Ammon's horn (tissue), 1 donor: ENCODE measurements around the gene PHF1.

Experiments used
- DNase-seq: peaks from one replicate; pipeline ENCODE4 v3.0.0-alpha.2; 2016; ENCODE audit warnings: low spot score

PHF1 gene

DNA sequence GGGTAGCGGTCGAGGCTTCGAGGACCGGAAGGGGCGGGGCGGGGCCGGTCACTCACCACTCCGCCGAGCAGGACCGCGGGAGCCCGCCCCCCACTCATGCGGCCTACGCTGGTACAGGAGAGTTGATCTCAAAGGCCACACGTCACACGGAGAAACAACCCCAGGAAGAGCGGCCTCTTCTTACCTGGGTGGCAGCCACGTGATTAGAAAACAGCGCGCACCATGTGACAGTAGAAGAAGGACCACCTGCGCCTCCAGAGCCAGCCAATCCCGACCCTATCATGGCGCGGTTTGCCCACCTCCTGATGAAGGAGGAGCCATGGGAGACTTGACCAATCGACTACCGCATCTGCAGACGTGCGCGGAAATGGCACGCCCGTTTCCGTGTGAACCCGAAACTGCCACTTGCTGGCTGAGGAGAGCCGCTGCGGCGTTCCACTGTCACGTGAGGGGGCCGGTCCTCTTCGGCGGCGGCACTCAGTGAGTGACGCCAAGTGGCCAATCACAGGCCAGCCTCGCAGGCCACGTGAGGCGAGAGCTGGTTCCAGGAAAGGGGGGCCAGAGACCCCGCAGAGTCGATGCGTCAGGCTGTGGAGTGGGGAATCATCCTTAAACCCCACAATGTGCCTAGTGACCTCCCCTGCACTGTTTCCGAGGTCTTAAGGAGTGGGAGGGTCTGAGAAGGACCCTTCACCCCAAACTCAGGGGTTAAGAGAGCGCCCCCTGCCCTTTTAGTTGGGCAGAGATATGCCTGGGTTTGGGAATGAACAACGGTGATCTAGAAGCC lies 7.3 kb downstream of the PHF1 start, which contains the start of gene CUTA:
TSS of gene CUTA (minus strand) at position 205 of the 787 bp plus-strand sequence. CDS start at position 98, 107 bp downstream.
- peak; percentile 100 for DNase-seq

DNA sequence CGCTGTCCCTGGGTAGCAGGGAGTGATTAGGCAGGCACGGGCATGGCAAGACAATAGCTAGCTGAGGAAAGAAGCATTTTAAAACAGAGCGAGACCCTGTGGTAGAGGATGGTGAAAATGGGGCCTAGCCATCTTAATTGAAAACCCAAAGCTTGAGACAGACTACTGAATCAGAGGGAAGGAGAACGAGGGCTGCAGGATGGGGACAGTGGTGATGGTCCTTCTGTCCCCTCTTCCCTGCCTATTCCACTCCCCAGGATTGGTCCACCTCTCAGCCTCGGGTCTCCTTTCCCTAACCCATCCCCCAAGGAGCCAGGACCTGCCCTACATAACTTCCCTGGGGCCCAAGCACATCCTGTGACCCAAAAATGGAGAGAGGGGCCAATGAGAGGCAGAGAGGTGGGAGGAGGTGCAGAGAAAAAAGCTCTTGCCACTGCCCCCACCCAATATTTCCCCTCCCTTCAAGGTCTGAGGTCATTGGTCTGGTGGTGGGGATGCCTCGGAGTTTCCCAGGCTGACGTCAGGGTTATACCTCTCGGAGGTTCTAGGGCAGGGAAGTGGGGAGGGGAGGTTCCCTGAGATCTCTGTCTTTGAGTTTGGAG lies 8.0 kb downstream of the PHF1 start:
- DNase-seq = no peak

DNA sequence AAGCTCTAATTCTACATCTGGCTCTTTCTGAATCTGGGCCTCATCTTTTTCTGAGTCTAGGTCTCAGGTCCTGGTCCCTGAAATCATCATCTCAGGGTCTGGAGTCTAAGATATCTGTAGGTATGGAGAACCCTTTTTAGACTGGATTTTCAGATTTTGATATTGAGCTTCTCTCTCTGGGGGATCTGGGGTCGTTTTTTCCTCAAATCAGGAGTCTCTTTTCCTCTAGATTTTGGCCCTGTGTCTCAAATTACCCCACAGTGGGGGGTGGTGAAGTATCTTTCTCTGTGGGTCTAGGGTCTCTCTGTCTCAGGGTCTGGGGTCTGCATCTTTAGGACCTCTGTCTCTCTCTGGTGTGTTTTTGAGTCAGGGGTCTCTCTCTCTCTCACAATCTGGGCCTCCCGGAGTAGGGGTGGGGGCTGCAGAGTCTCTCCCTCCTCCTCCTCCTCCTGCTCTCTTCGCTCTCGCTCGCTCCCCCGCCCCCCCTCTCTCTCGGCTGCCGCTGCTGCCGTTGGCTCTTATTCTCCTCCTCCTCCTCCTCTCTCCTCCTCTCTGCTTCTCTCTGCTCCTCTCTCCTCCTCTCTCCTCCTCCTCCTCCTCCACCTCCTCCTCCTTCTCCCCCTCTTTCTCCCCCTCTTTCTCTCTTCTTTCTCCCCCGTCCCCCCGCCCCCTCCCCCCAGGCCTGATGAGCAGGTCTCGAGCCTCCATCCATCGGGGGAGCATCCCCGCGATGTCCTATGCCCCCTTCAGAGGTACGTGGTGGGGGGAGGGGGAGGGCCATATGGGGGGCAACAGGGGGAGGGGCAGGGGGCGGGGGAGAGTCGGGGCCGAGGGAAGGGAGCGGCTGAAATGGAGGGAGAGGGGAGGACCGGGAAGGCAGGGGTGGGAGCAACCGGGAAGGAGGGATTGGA lies 9.0 kb downstream of the PHF1 start, which contains the start of gene SYNGAP1:
TSS of gene SYNGAP1 (plus strand) at position 486 of the 911 bp plus-strand sequence. CDS start at position 686, 200 bp downstream.
- DNase-seq = peak; percentile 71

DNA sequence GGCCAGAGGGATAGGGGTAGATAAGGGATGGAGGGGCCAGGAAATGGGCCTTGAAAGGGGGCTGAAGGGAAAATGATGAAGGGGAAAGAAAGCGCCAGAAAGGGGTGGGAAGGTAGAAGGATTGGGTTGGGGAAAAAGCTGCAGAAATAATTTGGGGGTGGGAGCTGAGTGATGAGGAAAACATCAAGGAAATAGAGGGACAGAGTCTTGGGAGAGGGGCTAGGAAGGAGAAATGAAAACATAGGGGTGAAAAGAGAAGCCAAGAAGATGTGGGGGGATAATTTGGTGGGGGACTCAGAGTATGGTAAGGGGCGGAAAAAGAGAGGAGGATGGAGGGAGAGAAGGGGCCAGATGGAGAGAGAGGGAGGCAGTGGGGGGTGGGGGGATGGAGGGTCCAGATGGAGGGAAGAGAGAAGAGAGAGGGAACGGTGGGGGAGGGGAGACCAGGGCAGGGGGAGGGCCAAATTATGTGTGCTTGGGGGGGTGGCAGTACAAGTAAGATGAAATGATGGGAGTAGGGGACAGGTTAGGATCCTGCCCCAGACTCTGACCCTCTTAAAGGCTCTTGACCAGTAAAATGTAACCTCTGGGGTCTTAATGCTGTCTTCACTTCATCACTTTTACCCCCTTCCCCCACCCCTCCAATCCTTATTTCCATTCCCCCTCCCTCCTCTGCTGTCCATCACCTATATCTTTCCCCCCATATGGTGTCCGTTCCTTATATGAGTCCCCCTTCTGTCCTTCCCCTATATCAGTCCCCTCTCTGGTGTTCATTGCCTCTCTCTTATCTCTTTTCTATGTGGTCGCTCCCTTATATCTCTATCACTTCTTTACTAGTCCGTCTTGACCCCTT lies 9.9 kb downstream of the PHF1 start:
- DNase-seq = no peak

DNA sequence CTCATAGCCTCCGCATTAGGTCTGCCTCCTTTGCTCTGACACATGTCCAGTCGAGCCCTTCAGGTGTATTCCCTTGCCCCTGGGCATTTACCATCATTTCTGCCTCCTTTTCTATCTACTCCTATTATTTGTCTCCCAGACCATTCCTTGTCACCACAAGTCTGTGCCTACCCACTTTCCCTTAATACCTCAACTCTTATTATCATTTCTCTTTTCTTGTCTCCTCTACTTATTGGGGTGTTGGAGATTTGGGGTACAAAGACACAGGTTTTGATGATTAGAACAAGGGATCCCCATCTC lies 10.5 kb downstream of the PHF1 start:
- no peak for DNase-seq

DNA sequence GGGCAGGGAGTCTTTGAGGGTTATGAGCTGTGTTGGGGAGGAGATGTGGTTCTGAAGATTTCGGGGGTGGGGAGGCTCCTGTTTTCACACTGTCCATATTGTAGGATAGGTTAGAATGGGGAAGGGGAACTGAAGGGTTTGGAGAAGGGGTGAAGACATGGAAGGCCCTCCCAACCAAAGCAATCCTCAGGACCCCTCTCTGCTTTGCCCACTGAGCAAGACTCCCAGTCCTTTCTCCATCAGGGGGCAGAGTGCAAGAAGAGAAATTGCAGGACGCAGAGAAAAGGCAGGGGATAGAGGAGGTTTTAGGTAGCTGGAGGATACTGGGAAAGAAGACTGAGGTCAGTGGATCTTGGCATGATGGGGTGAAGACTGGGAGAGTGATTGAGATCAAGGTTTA lies 13.0 kb downstream of the PHF1 start:
- no peak for DNase-seq

DNA sequence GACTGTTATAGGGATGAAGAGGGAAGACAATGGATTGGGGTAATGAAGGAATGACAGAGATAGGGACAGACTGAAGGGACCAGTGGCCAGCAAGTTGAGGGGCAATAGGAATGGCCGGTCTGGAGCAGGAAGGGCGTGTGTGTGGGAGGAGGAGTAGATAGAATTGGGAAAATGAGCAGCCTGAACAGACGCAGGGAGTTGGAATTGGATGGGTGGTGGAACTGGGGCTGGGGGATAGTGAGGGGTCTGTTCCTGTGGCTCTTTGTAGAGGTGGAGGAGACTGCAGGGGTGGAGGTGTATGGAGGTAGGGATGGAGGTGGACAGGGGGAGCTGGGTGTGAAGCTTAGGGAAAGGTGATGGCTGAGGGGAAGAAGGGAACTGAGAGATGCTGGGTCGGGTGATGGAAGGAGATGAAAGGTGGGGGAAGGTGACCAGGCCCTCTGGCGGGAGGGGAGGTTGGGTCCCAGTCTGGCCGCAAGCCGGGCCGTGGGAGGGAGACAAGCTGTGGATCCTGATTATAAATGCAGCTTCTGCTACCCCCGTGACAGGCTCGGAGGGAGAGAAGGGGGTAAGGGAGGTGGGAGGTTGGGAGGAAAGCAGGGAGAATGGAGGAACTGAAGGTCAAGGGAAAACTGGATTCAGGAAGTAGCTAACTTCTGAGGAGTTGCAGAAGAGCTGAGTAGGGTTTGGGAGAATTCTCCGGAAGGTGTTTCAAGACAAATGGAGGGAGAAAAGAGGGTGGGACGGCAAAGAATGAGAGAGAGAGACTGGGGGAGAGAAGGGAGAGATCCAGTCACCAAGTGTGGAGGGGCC lies 14.2 kb downstream of the PHF1 start:
- peak; percentile 46 for DNase-seq

DNA sequence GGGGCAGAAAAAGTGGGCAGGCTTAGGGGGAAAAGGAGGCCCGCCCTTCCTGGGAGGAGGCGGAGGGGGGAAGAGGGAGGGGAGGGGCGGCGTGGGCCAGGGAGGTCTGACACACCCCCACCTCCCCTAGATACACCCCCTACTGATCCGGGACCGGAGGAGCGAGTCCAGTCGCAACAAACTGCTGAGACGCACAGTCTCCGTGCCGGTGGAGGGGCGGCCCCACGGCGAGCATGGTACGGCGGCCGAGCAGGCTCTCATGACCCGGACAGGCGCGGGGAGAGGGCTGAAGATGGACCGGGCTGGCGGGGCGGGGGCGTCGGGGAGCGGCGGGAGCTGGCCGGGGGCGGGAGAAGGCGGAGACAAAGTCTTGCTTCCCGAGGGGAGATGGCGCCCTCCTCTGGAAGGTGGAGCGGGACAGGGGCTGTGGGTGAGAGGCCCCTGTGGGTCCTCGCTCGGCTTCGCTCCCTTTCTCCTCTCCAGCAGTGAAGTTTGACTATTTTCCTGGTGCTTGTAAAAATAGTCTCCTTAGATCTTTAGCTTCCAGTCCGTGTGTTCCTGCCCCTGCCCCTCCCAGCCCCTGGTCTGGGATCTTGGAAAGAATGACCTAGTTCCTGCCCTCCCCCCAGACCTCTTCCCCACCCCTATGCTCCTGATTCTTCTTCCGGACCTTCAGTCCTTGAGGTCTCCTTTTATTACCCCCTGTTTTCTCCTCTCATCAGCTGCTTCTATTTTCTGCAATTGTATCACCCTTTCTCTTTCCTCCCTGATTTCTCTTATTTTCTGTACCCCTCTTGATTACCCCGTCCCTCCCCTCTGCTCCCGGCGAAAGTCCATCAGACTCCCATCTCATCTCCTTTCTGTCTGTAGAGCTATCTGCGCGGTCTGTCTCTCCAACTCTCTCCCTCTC lies 15.1 kb downstream of the PHF1 start:
- DNase-seq = peak; percentile 84

DNA sequence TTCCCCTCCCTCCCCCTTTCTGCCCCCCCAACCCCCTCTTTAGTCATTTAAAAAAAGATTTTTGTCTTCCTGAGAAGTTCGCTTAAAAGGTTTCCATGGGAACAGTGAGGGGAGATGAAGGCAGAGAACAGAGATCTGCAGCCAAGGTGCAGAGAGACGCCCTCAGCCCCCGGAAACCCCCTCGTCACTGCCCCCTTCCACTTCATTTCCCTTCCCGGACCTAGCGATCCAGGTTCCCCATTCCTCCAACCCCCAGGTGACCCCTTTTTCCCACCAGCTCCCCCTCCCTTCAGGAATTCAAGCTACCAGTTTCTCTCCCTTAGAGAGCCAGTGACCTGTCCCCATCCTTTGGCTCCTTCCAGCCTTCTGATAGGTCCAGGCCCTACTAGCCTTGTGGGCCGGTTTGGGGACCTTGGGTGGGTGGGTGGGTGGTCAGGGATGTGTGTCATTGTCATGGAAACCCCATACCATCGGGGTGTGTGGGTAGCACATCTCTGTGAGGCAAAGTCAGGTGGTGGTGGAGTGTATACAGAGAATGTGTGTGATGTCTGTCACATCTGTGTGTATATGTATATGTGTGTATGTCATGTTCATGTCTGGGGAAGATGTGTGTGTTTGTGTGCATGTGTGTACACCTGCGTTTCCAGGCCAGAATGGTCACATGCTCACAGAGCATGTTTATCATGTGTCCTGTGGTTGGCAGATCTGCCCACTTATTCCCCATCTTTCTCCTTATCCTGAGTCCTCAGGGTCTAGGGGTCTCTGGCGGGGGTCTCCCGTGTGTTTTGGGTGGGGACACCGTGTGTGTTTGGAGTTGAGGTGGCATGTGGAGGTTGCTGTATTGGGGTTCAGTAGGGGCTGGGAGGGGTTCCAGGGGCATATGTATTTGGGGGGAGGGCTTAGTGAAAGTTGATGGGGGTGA lies 16.0 kb downstream of the PHF1 start:
- peak; percentile 47 for DNase-seq

DNA sequence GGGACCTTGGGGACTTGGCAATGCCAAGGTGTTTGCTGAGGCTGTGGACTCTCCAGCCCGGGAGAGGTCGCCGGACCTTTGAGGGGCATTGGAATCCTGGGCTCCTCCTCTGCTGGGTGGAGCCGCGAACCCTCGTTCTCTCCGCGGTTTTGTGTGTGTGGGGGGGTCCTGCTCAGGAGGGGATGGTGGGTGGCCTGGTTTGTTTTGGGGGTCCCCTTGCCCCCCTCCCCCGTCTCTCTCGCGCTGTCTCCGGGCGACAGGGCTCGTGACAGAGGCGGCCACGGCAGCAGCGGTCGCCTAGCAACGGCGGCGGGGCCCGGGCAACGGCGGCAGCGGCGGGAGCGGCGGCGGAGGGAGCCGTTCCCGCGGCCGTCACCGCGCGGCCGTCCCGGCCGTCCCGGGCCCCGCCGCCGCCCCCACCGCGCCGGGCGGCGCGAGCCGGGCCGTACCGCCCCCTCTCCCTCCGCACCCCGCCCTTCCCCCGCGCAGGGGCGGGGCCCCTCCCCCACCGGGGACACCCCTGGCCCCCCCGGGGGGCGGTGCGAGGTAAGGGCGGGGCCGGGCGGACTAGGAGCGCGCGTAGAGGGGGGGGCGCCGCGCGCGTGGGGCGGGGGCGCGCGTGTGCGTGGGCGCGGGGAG lies 16.9 kb downstream of the PHF1 start:
- DNase-seq = peak; percentile 65

DNA sequence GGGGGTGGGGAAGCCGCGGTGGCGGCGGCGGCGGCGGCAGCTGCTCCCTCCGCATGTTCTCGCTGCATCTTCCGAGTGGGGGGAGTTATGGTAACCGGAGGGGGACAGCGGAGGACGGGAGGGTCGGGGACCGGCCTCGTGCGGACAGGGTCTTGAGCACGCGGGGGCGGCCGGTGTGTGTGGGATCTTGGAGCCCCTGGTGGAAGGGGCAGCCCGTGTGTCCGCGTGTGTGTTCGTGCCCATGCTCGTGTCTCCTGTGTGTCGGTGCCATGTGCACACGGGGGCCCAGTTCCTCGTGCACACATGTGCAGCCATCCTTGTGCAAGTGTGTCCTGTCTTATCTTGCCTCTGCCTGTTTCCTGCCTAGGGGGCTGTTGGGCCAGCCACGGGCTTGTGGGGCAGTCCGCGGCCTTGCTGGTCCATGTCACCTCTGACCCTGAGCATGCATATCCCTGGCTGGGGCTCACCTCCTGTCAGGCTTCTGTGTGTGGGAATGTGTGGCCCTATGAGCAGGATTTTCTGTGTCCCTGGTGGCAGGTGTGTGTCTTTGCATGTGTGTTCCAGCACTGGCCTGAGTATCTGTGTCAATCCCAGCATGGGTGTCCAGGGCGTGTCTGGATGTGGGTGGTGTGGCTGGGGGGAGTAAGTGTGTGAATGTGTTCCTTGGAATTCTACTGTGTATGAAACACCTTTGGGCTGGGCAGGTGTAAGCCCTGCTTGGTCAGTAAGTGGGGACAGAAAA lies 17.6 kb downstream of the PHF1 start:
- DNase-seq = no peak

DNA sequence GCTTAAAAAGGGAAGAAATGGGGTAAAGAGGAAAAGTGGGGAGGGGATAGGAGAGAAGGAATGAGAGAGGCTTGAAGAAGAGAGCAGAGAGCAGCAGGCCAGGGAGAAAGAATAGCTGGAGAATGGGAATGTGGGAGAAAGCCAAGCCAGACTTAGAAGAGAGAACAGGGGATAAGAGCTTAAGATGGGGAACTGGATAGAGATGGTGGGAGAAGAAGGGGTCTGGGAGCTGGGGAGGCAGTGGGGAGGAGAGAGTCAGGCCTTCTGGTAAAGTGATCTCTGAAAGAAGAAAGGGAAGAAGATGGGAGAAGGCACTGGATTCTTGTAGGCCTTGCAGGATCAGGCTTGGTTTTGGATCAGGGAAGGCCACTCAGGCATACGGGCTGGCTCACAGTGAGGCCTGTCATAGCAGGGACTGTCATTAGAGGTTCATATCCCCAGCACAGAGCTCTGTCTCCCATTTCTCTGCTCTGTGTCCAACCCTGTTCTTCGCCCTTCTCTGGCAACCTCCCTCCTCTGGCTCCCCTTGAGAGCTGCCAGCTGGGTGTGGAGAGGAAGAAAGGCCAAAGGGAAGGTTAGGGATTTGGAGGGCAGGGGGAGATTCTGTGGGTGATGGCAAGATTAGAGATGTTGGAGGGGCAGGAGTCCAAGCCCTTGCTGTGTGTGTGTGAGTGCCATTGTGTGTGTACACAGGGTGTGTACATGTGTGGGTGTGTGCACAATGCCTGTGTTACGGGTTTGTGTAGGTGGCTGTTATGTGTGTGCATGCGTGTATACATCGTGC lies 18.3 kb downstream of the PHF1 start:
- DNase-seq = no peak

DNA sequence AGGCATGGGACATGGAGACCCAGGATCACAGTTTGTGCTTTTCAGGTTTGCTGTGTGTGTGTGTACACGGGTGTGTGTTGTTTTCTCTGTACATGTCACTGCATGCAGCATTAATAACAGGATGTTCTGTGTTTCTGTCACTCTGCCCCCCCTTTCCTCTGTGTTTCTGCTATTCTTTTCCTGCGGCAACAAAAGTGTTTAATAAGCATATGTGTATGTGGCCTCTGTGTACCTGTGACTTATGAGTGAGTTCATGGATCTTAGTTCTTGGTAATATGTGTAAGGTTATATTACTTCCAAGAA lies 18.9 kb downstream of the PHF1 start:
- DNase-seq = no peak

DNA sequence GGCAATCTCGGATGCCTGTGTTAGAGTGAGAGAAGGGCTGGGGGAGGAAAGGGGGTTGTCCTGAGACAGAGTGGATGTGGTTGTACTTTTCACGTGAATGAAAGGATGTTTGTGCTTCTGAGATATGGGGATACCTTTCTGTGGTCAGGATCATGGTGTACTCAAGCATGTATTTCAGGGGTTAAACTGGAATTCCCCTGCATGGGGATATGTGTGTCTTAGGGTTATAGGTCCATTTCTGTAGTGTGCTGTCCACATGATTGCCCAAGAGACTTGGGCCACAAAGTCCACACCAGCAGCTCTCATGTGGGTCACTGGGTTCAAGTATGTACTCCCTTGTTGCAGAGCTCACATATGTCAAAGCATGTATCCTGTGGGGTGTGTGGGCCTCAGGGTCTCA lies 19.5 kb downstream of the PHF1 start:
- no peak for DNase-seq

DNA sequence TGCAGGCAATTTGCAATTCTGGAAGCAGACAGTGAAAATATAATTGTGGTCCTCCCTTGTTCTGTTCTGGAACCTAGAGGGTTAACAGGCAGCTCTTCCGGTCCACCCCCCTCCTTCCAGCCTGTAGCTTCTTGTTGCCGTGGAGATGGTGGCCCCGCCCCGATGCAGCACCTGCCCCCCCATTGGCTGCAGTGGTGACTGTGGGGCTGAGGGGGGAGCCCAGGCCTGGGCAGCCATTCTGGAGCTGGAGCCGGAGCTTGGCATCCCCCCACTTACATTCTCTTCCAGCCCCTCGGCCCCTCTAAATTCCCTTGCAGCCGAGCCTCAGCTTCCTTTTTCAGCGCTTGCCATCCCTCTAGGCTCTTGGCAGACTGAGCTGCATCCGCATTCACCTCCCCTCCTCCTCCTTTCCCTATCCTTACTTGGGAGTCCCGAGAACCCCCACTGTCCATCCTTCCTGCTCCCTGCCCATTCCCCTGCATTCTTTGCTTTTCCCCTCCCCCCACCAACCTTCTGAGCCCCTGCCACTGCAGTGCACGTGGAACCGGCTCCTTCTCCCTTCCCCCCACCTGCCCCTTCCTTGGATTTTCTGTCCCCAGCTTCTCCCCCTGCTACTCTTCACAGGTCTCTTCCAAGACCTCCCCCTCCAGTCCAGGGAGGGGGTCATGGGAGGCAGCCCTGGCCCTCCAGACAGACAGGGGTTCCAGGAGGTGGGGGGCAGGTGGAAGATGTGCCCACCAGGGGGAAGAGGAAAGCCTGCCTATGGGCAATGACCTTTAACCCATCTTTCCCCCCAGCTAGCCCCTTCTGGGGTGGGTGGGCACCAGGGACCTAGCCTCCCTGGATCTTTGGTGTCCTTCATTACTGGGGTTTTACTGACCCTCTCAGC lies 20.4 kb downstream of the PHF1 start:
- peak; percentile 95 for DNase-seq
